HG02571 (cell line): ENCODE results near the gene LEKR1.
A peak's percentile ranks its signal among the peaks of the same experiment; 100 is the strongest.
"Not testable (repeated sequence)": the region's sequence is repeated elsewhere in the genome, so short reads cannot be mapped to it uniquely, and the experiment has no call there.

Experiments used
- ATAC-seq: cut with Tn5 transposase; IDR thresholded peaks from one replicate; pipeline ENCODE4 v1.9.1; 2021; ENCODE audit warnings: mild to moderate bottlenecking, moderate library complexity; ENCODE audit not compliant: unreplicated experiment

The LEKR1 gene

GRCh38 chr3:156803952-156804741 lies 22.0 kb upstream of the LEKR1 start:
- no peak for ATAC-seq

GRCh38 chr3:156806698-156807097 lies 19.5 kb upstream of the LEKR1 start:
- ATAC-seq = no peak

- no peak for ATAC-seq
These were observed 18.1 kb upstream of the LEKR1 start for GRCh38 chr3:156808025-156808424.

- ATAC-seq = no peak
These were observed 14.9 kb upstream of the LEKR1 start for GRCh38 chr3:156811089-156811862.

GRCh38 chr3:156812521-156813335 lies 13.4 kb upstream of the LEKR1 start:
- ATAC-seq = no peak

GRCh38 chr3:156814295-156814694 lies 11.9 kb upstream of the LEKR1 start:
- ATAC-seq = no peak

- ATAC-seq = peak; percentile 26
These were observed 9.9 kb upstream of the LEKR1 start for GRCh38 chr3:156816091-156816793.

GRCh38 chr3:156816794-156817645 lies 9.1 kb upstream of the LEKR1 start:
- peak; percentile 67 for ATAC-seq

- no peak for ATAC-seq
These were observed 8.4 kb upstream of the LEKR1 start for GRCh38 chr3:156817646-156818272.

- ATAC-seq = no peak
These were observed 7.9 kb upstream of the LEKR1 start for GRCh38 chr3:156818273-156818651.

- no peak for ATAC-seq
These were observed 7.3 kb upstream of the LEKR1 start for GRCh38 chr3:156818890-156819289.

GRCh38 chr3:156819842-156820691 lies 6.1 kb upstream of the LEKR1 start:
- ATAC-seq = no peak

GRCh38 chr3:156820692-156821080 lies 5.5 kb upstream of the LEKR1 start:
- no peak for ATAC-seq

- not testable (repeated sequence) for ATAC-seq
These were observed 3.4 kb upstream of the LEKR1 start for GRCh38 chr3:156822626-156823260.

- peak; percentile 44 for ATAC-seq
These were observed 384 bp upstream of the LEKR1 start for GRCh38 chr3:156825795-156826143.

- ATAC-seq = no peak
These were observed 1.0 kb downstream of the LEKR1 start for GRCh38 chr3:156826896-156827882.

- no peak for ATAC-seq
These were observed 4.9 kb downstream of the LEKR1 start for GRCh38 chr3:156831006-156831405.
